ENCODE measurements around the gene ALMS1. TPM values are rescaled to one million over a fixed set of nuclear protein-coding genes. Genes with fewer than 3 reads are reported as not detected.

ALMS1 gene
- total and polyA plus RNA-seq, 2 of the 4 experiments (the other 2 are of a cell fraction) = 20.8 to 52.8 TPM

DNA sequence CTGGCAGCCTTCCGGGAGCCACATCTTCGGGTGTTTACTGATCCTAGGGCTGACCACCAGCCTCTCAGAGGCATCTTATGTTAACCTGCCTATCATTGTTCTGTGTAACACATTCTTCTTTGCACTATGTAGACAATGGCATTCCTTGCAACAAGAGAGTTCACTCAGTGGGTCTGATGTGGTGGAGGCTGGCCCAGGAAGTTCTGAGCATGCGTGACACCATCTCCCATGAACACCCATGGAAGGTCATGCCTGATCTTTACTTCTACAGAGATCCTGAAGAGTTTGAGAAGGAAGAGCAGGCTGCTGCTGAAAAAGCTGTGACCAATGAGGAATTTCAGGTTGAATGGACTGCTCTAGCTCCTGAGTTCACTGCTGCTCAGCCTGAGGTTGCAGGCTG lies 15.3 kb upstream of the ALMS1 start:
- BruUV-seq (replicated peaks) = no TSS peak
- H3K4me2 ChIP-seq (ENCODE audit: low read depth, low read length) = no peak overlapping the region
- no peak overlapping the region for H4K5ac ChIP-seq (ENCODE audit: low read depth, low read length)
- ATAC-seq (ENCODE audit: low read depth) = no peak
- no peaks in the 10 kb centered on the region for H3K9me1 ChIP-seq (ENCODE audit: insufficient read depth, low read length)
- TF ChIP-seq BHLHE40 (IDR thresholded peaks at IDR 0.05; ENCODE audit: low read depth, low read length) (no peak), MXI1 (IDR thresholded peaks at IDR 0.05; ENCODE audit: borderline replicate concordance, low read depth, low read length) (no peak), RAD21 (IDR thresholded peaks at IDR 0.05; ENCODE audit: low read length) (no peak), POLR2A (IDR thresholded peaks at IDR 0.05; ENCODE audit: low read depth, low read length) (no peak), FOS (IDR thresholded peaks at IDR 0.05; ENCODE audit: low read depth, low read length) (no peak), NFE2L2 (IDR thresholded peaks at IDR 0.05; ENCODE audit: low read depth, low read length) (no peak), SMC3 (IDR thresholded peaks at IDR 0.05; ENCODE audit: low read depth, low read length) (no peak)
- TF ChIP-seq, protein P1, sequence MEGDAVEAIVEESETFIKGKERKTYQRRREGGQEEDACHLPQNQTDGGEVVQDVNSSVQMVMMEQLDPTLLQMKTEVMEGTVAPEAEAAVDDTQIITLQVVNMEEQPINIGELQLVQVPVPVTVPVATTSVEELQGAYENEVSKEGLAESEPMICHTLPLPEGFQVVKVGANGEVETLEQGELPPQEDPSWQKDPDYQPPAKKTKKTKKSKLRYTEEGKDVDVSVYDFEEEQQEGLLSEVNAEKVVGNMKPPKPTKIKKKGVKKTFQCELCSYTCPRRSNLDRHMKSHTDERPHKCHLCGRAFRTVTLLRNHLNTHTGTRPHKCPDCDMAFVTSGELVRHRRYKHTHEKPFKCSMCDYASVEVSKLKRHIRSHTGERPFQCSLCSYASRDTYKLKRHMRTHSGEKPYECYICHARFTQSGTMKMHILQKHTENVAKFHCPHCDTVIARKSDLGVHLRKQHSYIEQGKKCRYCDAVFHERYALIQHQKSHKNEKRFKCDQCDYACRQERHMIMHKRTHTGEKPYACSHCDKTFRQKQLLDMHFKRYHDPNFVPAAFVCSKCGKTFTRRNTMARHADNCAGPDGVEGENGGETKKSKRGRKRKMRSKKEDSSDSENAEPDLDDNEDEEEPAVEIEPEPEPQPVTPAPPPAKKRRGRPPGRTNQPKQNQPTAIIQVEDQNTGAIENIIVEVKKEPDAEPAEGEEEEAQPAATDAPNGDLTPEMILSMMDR (conservative IDR thresholded peaks at IDR 0.05; ENCODE audit: low read depth, low read length) = no peak
- intact Hi-C loops (cut with micrococcal nuclease) (no loop called here), dilution Hi-C loops (cut with HindIII; ENCODE audit: low sequenced_read_pairs, unreplicated experiment) (no loop called here), in situ Hi-C loops (cut with MboI; ENCODE audit: low sequenced_read_pairs) (no loop called here)
- DNase-seq = no peak
- H3K23ac ChIP-seq (ENCODE audit: low read depth, low read length) = no peak overlapping the region
- no peak overlapping the region for H2BK120ac ChIP-seq (ENCODE audit: low read depth, low read length)
- no peak overlapping the region for H2BK20ac ChIP-seq (ENCODE audit: low read depth, low read length)
- no peaks in the 10 kb centered on the region for H3K79me1 ChIP-seq (ENCODE audit: low read depth in 1 of 2, low read length in 2 of 2)
- H3K36me3 ChIP-seq (ENCODE audit: control insufficient read depth, insufficient read depth, low read length) = no peaks in the 10 kb centered on the region
- no peak overlapping the region for H2BK15ac ChIP-seq (ENCODE audit: low read depth, low read length)
- H2AFZ ChIP-seq (replicated peaks; ENCODE audit: low read length, poor library complexity) = no peak overlapping the region
- WGBS, 2 experiments (ENCODE audit: extremely low coverage in 2 of 2, insufficient read length in 1 of 2) = no CpG with 5 or more reads among the region's 3 CpGs
- H4K91ac ChIP-seq (ENCODE audit: insufficient read depth, low read depth, low read length) = no peak overlapping the region
- no peaks in the 10 kb centered on the region for H4K20me1 ChIP-seq (ENCODE audit: insufficient read depth, low read length)
- no peak overlapping the region for H3K27ac ChIP-seq (ENCODE audit: insufficient read depth, low read length)
- H2AK9ac ChIP-seq (replicated peaks; ENCODE audit: low read depth, low read length, poor library complexity) = no peak overlapping the region
- H2BK5ac ChIP-seq (ENCODE audit: low read depth, low read length, poor library complexity, severe bottlenecking) = no peak overlapping the region
- no peaks in the 10 kb centered on the region for H3K9me3 ChIP-seq (ENCODE audit: control insufficient read depth, insufficient read depth, low read length)
- H3K56ac ChIP-seq (ENCODE audit: extremely low read depth, insufficient read depth, low read length) = no peak overlapping the region
- ChIA-PET POLR2A (ENCODE audit: unreplicated experiment) (no interaction called here), CTCF (no interaction called here)
- no peak overlapping the region for H3K18ac ChIP-seq (ENCODE audit: low read depth, low read length)
- H3K14ac ChIP-seq (replicated peaks; ENCODE audit: low read depth, low read length) = no peak overlapping the region
- no peak overlapping the region for H2AK5ac ChIP-seq (ENCODE audit: low read depth, low read length)
- peaks cover 10% of the 10 kb centered on the region for H3K27me3 ChIP-seq (ENCODE audit: control insufficient read depth, insufficient read depth, low read length)
- no peaks in the 10 kb centered on the region for H3K4me1 ChIP-seq (ENCODE audit: control insufficient read depth, insufficient read depth, low read length)
- no peak overlapping the region for H3K4me3 ChIP-seq (ENCODE audit: insufficient read depth, low read depth, low read length)
- no peak overlapping the region for H3K9ac ChIP-seq (ENCODE audit: low read depth, low read length)
- H3K4ac ChIP-seq (ENCODE audit: low read depth, low read length) = no peak overlapping the region
- H4K8ac ChIP-seq (ENCODE audit: low read depth in 2 of 2, low read length in 2 of 2) = no peak overlapping the region

All from IMR-90 (cell line).